ENCODE results near the gene PAK5.

- TF ChIP-seq, protein P1, sequence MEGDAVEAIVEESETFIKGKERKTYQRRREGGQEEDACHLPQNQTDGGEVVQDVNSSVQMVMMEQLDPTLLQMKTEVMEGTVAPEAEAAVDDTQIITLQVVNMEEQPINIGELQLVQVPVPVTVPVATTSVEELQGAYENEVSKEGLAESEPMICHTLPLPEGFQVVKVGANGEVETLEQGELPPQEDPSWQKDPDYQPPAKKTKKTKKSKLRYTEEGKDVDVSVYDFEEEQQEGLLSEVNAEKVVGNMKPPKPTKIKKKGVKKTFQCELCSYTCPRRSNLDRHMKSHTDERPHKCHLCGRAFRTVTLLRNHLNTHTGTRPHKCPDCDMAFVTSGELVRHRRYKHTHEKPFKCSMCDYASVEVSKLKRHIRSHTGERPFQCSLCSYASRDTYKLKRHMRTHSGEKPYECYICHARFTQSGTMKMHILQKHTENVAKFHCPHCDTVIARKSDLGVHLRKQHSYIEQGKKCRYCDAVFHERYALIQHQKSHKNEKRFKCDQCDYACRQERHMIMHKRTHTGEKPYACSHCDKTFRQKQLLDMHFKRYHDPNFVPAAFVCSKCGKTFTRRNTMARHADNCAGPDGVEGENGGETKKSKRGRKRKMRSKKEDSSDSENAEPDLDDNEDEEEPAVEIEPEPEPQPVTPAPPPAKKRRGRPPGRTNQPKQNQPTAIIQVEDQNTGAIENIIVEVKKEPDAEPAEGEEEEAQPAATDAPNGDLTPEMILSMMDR (IDR thresholded peaks at IDR 0.05) = no peak
- no peak for TF ChIP-seq POLR2A (IDR thresholded peaks at IDR 0.05)
Measured at GRCh38 chr20:9495701-9496100, 343.2 kb downstream of the PAK5 start.
